ENCODE data around the gene ZDHHC9.

Gene ZDHHC9

DNA sequence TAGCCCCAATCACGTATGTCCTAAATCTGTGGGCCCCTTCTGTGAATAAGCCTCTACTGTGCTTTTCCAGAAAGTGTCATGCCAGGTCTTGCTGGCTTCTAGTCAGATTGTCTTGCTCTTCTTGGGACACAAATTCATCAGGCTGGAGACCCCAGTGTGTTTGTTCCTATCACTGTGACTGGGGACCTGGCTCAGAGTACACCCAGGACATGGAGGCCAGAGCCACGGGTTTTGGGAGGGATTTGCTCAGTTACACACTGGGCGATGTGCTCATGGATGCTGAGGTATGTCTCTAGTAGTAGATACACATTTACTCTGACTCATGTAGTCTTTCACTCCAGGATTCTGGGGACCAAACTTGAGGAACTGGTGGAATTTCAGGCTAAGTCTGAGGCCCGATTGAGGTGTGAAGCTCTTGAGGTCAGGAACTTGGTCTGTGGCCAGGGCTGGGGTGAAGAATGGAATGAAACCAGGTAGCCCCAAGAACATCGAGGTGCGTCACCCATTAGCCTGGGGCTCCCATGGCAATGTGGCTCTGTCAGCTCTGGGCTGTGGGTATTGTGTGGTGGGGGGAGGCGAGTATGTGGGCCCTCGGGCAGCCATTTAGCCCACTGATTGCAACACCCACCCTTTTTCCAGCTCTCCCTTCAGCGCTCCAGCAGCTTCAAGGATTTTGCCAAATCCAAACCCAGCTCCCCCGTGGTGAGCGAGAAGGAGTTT lies 56.2 kb downstream of the ZDHHC9 start:
- in situ Hi-C loops (cut with MboI; ENCODE audit: low sequenced_read_pairs): no loop called here

DNA sequence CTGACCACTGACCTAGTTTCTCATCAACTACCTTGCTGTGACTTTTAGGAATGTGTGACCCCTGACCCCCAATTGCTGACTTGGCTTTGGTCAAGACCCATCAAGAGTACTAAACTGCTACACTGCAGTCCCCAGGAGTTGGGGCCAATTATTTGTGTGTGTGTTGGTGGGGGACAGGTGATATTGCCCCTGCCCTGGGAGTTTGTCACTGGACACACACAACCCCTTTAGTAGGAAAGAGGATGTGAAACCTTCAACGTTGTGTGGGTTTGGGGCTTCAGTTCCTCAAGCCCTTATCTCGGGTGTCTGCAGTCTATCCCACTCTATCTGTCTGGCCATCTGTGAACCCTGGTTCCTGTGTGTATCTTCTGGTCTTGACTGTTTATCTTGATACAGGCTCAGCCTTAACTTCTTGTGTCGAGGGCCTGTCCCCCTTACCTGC lies 57.5 kb downstream of the ZDHHC9 start:
- in situ Hi-C loops (cut with MboI; ENCODE audit: low sequenced_read_pairs): no loop called here

DNA sequence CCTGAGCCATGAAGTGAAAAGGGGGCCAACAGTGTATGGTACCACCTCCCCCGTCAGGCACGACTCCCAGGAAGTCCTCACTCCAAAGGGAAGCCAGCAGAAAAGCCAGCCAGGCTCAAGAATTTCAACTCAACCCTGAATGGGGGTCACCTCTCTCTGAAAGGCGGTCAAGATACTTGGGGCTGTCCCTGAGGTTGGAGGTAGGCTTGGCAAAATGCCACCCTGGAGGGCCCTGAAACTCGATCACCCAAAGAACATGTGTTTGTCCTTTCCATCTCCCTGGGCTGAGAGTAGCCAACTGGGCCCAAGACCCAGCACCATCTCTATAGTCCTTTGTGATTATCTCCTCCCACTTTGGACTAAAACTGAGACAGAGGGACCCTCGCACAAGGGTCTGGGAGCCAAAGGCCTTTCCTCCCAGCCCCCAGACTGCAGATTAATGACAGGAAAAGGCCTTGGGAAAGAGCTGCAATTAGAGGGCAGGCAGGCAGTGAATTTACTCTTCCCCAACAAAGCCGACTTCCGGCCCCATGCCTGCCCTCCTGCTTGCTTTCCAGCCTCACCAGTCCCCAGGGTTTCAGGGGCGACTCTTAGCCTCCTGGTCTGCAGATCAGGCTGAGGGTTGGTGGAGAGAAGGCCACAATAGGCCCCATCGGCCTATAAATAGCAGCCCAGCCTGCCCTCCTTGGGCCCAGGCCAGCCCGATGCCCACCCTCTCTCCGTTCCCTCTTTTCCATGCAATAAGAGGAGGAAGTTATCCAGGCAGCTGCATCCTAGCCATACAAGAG lies 58.3 kb downstream of the ZDHHC9 start:
- in situ Hi-C loops (cut with MboI; ENCODE audit: low sequenced_read_pairs): no loop called here

DNA sequence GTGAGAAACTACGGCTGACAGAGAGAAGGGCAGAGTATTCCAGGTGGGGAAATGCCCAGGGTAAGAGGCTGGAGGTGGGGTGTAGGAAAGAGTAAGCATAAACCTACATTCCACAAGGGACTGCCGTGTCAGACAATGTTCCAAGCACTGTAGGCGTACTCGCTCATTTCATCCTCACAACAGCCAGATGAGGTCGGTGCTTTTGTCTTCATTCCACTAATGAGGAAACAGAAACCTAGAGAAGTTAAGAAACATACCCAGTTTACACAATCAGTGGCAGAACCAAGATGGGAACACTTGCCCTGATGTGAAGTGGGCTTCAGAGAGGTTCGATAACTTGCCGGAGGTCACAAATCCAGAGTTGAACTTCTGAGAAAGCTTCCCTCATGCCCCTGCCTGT lies 59.3 kb downstream of the ZDHHC9 start:
- in situ Hi-C loops (cut with MboI; ENCODE audit: low sequenced_read_pairs): no loop called here

DNA sequence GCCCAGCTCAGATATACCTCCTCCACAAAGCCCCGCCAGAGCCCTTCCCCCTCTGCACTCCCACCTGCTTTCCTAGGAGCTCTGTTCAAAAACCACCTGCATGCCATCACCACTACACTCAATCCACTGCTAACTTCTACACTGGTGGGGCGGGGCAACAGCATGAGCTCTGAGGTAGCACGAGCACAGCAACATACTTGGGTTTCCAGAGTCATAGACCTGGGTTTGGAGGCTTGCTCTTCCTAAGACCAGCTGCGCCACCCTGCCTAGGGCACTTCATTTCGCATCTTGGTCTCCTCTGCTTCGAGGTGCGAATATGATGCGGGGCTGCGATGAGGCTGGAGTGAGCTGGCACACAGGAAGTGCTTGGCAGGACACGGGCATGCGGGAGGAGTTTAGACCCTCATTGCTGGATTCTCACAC lies 60.4 kb downstream of the ZDHHC9 start:
- in situ Hi-C loops (cut with MboI; ENCODE audit: low sequenced_read_pairs): no loop called here

DNA sequence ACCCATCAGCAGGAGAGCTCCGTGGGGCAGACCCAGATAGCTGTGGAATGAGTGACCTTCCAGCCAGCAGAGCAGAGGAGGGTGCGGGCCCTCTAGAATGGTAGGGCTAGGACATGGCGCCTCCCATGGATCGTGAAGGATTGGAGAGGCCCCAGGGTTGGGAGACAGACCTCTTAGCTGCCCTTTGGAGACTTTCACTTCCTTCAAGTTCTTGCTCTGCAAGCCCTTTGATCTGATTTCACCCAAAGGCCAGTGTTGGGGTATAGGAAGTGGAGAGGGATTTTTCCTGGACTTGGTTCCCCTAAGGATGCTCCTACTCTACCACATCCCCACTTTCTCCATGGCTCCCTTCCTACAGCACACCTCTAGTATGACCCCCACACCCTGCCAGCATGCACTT lies 61.0 kb downstream of the ZDHHC9 start:
- in situ Hi-C loops (cut with MboI; ENCODE audit: low sequenced_read_pairs): no loop called here

DNA sequence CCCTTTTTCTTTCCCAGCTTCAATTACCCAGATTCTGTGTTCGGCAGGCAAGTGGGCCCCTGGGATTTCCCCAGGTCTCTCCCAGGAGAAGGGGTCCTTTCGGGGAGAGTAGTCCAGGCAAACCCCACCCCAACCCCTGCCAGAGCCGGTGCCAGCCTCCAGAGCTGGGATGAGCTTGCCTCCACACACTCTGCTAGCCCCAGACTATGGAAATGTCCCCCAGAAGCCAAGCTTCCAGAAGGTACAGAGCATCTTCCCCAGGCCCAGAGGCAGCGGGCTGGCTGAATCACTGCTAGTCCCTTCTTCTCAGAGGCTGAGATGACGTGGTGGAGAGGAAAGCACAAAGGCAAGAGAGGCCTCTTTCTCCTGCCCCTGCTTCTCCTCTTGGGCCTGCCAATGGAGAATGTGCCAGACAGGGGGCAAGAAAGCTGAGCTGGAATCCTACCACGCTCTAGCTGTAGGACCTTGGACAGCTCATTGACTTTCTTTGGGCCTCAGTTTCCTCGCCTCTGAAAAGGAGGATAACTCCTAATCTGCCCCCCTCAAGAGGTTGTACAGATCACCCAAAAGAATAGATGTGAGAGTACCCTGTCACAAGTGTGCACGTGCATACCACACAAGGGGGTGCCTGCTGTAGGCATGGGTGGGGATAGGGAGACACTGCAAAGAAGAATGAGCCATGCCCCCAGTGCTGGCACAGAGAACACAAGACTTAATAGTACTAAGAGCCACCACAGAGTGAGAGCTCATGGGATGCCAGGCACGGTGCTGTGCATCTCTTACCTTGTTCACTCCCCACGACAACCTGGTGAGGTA lies 61.8 kb downstream of the ZDHHC9 start:
- in situ Hi-C loops (cut with MboI; ENCODE audit: low sequenced_read_pairs): no loop called here

DNA sequence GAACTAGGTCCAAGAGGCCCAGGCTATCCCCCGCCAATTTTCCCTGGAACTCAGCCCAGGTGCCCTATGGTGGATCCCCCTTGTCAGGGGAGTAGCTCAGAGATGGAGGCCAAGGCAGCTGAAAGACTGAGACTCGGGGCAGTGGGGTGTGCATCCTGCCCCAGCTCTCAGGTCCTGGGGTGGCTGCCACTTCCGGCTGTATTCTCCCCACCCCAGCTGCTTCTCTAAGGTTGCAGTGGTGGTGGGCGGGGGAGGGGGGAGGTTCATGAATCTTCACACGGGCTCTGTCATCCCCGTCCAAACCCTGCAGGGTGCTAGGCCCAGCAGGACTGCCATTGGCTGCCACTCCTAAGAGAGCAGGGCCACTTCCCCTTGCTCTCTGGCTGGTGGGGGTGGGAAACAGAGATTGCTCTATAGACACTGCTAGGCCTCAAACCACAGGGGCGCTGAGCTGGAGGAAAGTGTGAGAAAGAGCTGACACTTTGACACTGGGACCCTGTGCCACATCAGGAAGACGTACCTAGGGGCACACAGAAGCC lies 62.5 kb downstream of the ZDHHC9 start:
- in situ Hi-C loops (cut with MboI; ENCODE audit: low sequenced_read_pairs): no loop called here

DNA sequence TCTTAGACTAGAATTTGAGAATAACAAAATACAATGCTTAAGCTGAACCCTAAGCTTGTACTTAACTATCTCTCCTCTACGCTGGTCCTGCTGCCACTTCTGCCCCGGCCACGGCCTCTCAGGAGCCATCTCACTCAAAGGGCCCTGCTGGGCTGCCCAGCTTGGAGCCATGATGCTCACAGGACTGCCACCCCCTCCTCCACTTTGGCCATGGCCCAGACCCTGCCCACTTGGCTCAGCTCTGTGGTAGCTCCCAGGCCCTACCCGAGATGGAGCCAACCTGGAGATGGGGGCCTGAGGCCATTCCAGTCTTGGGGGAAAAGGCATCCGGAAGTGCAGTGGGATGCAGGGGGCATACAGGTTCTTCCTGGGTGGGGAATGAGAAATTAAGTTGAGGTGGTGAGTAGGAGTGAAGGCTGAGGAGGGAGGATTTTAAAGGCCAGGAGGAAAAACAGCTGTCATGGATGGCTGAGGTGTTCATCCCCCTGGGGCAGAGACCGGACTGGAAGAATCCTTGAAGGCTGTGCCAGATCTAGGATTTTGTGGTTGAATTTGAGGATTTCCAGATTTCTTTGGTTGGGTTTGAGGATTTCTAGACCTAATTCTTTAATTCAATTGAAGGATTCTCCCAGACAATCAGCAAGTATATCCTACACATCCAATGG lies 63.1 kb downstream of the ZDHHC9 start:
- in situ Hi-C loops (cut with MboI; ENCODE audit: low sequenced_read_pairs): no loop called here

DNA sequence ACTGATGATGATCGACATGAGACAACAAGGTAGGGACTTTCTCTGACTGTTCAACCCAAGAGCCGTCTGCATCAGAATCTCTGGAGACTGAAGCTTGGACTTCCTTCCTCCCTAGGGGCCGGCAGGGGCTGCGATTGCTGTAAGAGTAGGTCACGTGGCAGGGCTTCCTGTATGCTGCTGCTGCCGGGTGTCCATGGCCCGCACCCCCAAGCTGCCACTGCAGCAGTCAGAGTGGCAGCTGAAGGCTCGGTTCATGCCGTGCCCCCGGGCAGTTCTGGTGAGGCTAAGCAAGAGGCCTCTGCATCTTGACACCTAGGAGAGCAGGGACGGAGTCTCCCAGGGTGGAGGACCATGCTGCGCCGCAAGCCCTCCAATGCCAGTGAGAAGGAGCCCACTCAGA lies 63.9 kb downstream of the ZDHHC9 start, which contains the start of gene SASH3:
Gene SASH3 (plus strand): TSS at position 203 of the 400 bp plus-strand sequence. CDS start 149 bp downstream, at position 352.
- in situ Hi-C loops (cut with MboI; ENCODE audit: low sequenced_read_pairs): no loop called here

DNA sequence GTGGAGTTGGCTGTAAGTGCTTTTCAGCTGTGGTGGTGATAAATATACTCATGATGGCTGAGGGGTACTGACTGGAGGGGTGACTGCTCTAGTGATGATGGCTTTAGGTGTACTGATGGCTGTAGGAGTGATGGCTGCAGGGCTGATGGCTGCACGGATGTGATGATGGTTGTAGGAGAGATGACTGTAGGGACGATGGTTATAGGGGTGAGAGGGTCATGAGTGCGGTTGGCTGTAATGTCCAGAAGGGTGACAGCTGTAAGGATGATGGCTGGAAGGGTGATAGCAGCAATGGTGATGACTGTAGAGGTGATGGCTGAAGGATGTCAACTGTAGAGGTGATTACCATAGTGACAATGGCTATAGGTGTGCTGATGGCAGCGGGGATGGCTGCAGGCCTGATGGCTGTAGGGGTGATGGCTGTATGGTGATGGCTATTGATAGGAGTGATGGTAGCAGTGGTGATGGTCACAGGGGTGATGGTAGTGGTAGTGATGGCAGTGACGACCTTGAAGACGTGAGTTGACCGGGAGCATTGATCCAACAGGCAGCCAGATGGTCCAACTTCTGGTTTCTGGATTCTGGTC lies 64.5 kb downstream of the ZDHHC9 start:
- in situ Hi-C loops (cut with MboI; ENCODE audit: low sequenced_read_pairs): no loop called here

DNA sequence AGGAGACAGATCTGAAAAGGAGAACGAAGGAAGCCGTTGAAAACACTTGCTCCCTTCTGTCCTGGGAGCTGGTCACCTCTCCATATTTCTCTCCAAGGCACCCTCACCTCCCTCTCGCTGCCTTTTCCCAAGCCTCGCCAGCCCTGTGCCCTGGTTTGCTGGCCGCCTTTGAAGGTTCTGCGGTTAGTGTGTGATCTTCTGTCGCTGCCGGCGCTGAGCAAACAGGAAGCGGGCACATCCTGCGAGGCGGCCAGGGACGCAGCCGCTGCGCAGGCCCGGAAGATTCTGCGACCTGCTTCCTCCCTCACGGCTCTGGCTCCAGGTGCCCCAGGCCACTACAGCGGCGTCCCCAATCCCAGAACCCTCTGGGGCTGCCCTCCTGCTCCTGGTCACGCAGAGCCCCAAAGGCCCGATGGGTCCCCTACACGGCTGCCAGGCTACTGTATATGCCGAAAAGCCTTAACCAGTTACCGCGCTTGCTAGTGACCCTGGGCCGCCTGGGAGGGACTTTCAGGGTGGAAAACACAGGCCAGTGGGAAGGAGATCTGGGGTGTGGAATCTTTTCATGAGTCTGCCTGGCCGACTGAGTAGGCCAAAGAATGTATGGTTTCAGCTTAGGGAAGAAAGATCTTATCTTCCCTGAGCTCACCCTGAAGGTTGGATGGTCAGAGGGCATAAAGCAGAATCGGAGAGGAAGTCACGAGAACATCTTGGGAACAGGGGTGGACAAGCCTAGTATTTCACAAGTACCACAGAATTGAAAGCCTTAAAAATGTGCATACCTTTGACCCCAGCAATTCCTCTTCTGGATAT lies 66.3 kb downstream of the ZDHHC9 start:
- in situ Hi-C loops (cut with MboI; ENCODE audit: low sequenced_read_pairs): no loop called here

DNA sequence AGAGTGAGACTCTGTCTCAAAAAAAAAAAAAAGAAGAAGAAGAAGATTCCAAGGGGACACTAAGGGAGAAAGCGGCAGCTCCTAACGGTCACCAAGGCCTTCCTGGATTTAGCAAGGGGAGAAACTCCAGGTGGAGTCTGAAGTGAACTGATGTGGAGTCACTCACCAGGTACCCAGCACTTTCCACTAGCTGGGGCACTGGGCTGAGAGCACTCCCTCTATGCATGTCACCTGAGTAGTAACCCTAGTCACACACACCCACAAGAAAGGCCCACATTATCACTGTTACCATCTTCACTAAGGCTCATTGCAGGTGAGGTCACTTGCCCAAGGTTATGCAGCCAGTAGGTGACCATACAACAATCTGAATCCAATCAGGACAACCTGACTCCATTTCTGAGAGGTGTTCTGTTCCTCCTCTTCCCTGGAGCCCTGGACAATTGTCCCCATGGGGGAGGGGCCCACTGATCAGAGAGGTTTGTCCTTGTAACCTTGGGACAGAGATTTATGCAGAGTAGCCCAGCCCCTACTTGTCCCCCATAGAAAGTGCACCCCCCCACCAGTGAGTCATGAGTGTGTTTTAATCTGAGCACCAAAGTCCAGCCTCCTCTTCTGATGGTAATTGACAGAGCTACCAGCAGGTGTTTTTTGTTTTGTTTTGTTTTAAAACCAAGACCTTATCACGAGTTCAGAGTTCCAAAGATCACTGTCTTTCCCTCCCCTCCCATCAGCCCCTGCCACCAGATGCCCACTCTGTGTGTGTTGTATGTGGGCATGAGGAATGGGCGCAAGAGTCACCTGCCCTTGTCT lies 69.8 kb downstream of the ZDHHC9 start:
- in situ Hi-C loops (cut with MboI; ENCODE audit: low sequenced_read_pairs): no loop called here

DNA sequence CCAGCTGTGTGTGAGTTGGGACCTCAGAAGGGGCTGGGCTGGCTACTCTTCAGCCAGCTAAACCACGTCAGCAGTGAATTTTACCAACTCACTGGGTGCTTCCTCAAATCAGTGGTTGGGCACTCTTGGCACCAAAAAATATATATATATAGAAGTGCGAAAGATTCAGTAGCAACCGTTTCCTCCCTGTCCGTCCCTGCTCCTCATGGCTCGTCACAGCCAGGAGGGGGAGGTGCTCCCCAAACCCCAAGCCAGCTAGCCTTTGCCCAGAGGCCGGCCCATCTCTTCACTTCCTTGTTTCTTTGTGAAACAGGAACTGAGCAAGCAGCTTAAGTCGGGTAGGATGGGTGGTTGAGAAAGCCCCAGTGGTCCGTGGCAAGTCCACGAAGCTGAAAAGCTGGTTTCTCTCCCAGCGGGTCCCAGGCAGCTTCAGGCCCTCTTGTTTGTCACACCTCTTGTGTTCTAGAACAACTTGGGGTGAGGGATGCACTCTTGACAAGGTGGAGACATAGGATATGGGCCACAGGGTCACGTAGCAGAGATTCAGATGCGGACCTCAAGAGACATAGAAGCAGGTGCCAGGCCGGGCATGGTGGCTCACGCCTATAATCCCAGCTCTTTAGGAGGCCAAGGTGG lies 70.8 kb downstream of the ZDHHC9 start:
- in situ Hi-C loops (cut with MboI; ENCODE audit: low sequenced_read_pairs): no loop called here

DNA sequence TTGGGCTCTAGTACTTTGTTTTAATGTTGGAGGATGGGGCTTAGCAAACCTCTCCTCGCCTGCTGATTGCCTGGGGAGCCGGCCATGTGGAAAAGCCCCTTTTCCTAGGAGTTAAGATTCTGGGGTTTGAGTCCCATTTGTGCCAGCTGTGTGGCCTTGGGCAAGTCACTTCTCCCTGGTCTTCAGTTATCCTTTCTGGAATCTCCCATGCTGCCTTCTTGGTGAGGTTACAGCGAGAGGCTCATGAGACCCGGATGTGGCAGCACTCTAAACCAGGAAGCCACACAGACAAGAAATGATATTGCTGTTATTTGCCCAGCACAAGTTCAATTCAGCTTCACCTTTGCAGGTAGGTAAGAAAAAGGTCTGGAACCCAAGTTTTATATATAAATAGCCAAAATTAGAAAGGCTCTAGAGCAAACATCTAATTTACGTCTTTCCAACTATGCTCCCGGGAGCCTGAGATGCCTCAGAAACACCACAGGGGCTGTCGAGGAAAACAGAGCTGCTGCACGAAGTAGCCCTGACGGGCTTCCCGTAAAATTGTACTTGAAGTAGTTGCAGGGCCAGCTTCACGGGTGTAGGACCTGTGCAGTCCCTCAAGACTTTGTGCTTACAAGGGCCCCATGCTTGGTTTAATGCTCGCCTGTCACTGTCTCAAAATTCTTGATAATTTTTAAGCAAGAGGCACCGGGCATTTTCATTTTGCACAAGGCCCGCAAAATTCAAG lies 72.3 kb downstream of the ZDHHC9 start:
- in situ Hi-C loops (cut with MboI; ENCODE audit: low sequenced_read_pairs): no loop called here

DNA sequence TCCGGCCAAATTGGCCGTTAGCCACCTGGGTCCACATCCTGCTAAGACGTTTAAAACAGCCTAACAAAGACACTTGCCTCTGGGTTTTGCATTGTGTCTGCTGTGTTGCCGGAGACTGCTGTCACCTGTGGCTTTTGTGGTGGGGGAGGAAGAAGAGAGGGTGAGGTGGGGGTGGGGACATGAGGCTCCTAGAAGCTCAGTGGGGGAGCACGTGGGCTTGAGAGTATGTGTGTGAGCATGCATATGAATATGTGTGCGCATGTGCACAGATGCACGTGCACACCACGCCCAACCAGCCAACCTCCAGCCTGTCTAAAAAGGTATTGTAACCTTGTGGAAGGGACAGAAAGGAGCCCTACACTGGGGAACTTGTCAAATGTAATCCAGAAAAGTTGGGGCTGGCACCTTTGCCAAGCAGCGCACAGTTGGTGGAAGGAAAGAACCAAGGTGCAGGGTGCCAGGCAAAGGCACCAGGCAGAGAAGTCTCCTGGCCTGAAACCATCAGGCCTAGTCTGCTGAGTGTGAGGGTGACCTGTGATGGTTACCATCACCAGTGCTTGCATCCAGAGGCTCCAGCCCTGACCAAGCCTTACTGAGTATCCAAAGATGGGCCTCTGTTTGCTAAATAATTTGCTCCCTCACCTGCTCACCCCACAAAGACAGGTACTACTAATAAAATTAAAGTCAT lies 74.1 kb downstream of the ZDHHC9 start:
- in situ Hi-C loops (cut with MboI; ENCODE audit: low sequenced_read_pairs): no loop called here
